Forelimb muscle (tissue), 1 donor: ENCODE measurements around the gene ECHS1. TPM values are rescaled to one million over a fixed set of nuclear protein-coding genes. Genes with fewer than 3 reads are reported as not detected.

Source experiments
- DNase-seq: peaks from one replicate; pipeline ENCODE4 v3.0.0-alpha.2; 2013; ENCODE audit warnings: low read depth
- polyA plus RNA-seq: library from polyadenylated mRNA; unstranded; fragments of 120-200 nt; gene quantifications from one replicate; pipeline ENCODE4 v1.2.1, GENCODE V29; 2013; ENCODE audit not compliant: insufficient read length

ECHS1 gene
- polyA plus RNA-seq, 1 donor: 123 TPM

GRCh38 chr10:133341983-133342382 is 31.2 kb downstream of the ECHS1 start:
- DNase-seq: no peak

GRCh38 chr10:133339708-133340380 is 33.3 kb downstream of the ECHS1 start:
- no peak for DNase-seq

DNA sequence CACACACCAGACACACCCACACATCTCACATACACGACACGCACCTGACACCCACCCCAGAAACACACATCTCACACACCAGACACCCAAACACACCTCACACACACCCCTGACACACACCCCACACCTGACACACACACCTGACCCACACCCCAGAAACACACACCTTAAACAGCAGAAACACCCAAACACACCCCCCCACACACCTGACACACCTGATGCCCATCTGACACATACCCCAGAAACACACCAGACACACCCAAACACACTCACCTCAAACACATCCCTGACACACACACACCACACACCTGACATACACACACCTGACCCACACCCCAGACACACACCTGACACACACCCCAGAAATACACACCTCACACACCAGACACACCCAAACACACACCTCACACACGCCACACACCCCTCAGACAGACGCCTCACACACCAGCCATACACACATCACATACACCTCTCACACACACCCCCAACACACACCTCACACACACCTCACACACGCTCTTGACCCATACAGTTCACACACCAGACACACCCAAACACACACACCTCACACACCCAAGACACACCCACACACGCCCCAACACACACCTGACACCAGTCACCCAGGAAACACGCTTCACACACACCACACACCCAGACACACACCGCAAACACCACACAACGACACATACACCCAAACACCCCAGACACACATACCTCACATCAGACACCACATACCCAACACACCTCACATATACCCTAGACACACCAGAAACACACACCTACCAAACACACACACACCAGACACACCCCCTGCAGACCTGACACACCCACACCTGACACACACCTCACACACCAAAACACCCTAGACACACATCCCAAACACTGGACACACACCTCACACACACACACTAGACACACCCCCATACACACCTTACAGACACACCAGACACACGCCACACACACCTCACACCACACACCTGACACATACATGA is 34.8 kb downstream of the ECHS1 start:
- no peak for DNase-seq

- no peak for DNase-seq
Measured at GRCh38 chr10:133337370-133337725, 35.8 kb downstream of the ECHS1 start.

DNA sequence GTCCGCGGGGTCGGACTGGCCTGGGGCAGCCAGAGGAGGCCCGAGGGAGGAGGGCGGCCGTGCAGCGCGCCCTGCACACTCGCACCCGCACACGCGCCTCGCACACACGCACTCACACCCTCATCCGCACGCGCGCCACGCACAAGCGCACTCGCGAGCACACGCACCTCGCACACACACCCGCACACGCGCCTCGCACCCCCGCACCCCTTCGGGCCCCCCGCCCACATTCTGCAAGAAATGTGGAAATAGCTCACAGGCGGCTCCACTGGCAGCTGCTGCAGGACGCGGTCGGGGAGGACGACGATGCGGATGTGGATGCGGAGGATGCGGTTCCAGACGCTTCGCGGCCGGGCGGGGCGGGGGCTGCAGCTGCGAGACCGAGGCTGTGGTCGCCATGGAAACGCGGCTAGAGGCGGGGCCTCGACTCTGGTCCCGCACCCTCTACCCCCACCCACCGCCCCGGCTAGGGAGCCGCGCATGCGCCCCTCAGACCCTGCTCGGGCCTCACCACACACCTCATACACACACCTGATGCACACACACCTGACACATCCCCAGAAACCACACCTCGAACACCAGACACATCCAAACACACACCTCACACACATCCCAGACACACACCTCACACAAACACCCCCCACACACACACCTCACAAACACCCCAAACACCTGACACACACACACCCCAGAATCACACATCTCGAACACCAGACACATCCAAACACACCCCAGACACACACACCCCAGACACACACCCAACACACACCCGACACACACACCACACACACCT is 36.4 kb downstream of the ECHS1 start, which contains the start of gene CALY:
TSS of gene CALY (minus strand) at position 320 of the 793 bp plus-strand sequence. CDS start 7,907 bp downstream, outside the sequence.
- no peak for DNase-seq

GRCh38 chr10:133336118-133336576 is 37.0 kb downstream of the ECHS1 start:
- no peak for DNase-seq

DNA sequence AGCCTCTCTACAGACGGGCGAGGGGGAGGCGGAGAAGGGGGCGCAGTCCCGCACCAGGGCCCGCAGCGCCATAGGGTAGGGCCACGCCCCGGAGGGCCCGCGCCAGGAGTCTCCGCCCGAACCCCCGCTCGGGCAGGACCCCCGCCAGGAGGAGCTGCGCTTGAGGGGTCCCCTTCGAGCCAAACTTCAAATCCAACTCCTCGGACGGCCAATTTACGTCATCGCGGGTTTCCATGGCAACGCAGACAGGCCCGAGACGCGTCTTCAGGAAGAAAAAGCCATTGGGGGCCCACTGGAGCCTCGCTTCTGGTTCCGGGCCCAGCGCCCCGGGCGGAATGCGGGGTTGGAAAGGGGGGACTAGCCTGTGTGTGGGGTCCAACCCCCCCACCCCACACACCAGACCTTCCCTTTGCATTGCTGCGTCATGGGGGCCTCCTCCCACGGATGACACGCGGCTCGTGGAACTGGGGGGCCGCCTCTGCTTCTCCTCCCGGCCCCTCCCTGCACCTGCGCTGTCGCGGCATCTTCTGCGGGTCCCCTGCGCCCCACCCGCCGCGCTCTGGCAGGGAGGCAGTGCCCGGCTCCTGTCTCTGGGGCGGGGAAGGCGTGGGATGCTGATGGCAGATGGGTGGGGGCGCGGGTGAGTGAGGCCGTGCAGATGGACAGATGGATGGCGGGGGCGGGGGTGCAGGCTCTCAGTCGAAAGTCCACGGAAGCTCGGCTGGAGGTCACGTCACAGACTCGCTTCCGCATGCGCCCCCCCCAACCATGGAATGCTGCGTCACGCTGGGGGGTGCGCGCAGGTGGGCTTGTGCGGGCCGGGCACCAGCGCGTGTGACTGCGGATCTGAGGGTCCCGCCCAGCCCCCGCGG is 37.7 kb downstream of the ECHS1 start:
- peak; percentile 28 for DNase-seq

DNA sequence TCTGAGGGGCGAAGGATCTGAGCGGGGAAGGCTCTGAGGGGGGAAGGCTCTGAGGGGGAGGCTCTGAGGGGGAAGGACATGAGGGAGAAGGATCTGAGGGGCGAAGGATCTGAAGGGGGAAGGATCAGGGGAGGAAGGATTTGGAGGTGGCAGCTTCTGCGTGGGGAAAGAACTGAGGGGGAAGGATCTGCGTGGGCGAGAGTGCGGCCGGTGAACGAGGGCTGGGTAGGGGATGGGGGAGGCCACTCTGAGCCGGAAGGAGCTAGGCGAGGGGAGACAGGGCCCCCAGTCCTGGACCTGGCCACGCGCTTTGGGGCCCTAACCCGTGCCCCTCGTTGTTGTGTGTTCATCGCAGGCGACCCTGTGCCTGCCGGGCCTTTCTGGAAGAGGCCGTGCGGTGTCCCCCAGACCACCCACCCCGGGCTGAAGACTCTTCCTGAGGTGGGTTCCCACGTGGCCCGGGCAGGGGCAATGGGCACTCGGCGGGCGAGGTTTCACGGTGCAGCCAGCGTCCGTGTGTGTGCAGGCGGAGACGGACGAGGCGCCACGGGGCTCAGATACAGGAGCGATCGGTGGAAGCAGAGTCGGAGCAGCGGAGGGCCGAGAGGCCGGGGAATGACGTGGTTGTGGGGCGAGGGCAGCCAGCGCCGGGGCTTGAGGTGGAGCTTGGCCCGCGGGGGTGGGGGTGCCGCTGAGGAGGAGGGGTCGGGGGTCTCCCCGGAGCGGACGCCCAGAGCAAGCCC is 38.5 kb downstream of the ECHS1 start:
- no peak for DNase-seq

GRCh38 chr10:133332936-133333699 is 40.0 kb downstream of the ECHS1 start:
- no peak for DNase-seq

- DNase-seq: peak; percentile 64
Measured at GRCh38 chr10:133329491-133330202, 43.5 kb downstream of the ECHS1 start.

- DNase-seq: no peak
Measured at GRCh38 chr10:133328358-133329343, 44.5 kb downstream of the ECHS1 start.

- no peak for DNase-seq
Measured at GRCh38 chr10:133327651-133328357, 45.4 kb downstream of the ECHS1 start.

GRCh38 chr10:133326745-133327650 is 46.2 kb downstream of the ECHS1 start:
- no peak for DNase-seq

DNA sequence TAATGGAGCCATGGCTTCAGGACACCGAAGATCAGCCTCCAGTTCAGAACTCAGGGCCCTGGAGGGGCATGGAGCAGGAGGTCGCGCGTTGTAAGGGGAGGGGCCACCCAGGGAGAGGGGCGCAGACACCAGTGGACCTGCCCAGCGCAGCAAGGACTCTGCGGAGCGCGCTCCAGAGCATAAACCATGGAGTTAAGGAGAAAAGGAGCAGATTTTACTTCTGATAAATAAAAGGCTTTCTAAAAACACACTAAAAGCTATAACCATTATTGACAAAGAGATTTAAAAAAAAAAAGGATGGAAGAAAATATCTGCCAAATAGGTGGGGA is 47.0 kb downstream of the ECHS1 start:
- no peak for DNase-seq

DNA sequence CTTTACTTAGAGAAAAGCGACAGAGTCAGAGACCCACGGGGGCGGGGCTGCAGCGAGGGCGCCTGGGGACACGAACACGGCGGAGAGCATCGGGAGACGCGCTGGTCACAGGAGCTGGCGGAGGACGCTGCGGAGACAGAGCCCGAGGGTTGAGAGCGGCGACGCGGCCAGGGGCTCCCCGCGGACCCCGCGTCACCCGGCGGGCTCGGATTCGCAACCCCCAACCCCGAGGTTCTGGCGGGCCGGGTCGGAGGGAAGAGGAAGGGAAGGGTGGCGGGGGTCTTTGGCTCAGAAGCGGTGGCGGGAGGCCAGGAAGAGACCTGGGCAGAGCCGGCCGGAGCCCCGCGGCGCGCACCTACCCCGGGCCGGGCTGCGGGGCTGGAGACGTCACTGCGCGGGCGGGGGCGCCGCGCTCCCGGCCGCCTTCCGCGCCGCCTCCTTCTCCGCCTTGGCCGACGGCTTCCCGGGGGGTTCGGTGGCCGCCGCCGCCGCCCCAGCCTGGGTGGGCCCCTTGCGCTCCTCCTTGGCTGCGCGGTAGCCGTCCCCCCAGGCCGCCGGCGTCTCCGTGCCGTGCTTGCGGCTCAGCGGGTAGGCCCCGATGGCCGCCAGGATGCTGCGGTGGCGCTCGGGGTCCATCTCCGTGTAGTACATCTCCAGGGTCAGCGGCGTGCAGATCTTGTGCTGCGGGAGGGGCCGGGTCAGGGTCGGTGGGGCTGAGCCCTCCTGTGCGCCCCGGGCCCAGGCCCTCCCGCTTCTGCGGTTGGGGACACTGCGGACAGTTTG is 47.5 kb downstream of the ECHS1 start:
- no peak for DNase-seq
